Progenitor cell of endocrine pancreas (in vitro differentiated cells): Measurements from ENCODE around the gene FRAT1. TPM values are rescaled to one million over a fixed set of nuclear protein-coding genes. Genes with fewer than 3 reads are reported as not detected.

Experiments used
- DNase-seq: peaks from one replicate; pipeline ENCODE4 v3.0.0; 2021; ENCODE audit warnings: low spot score; ENCODE audit not compliant: unreplicated experiment
- H3K27ac Mint-ChIP-seq: 2 replicates; pipeline ENCODE4 v1.8.0; 2021; ENCODE audit warnings: mild to moderate bottlenecking, moderate library complexity, mixed read lengths
- H3K27me3 Mint-ChIP-seq: 2 replicates; pipeline ENCODE4 v1.8.0; 2021; ENCODE audit warnings: mixed read lengths
- H3K36me3 Mint-ChIP-seq: 2 replicates; pipeline ENCODE4 v1.8.0; 2022; ENCODE audit warnings: mixed read lengths; ENCODE audit not compliant: insufficient read depth
- H3K4me1 Mint-ChIP-seq: 2 replicates; pipeline ENCODE4 v1.8.0; 2021; ENCODE audit warnings: low read depth, mixed read lengths
- H3K4me3 Mint-ChIP-seq: 2 replicates; pipeline ENCODE4 v1.8.0; 2021; ENCODE audit warnings: low read depth, mild to moderate bottlenecking, moderate library complexity, mixed read lengths
- H3K9me3 Mint-ChIP-seq: 2 replicates; pipeline ENCODE4 v1.8.0; 2021; ENCODE audit warnings: low read depth, mixed read lengths
- total RNA-seq: library from RNA; stranded (reverse); gene quantifications from 2 replicates; pipeline ENCODE4 v1.2.1, GENCODE V29; 2021
- TF ChIP-seq, protein P1 (sequence below): fragments of 200-600 bp; sonication (generic); IDR thresholded peaks from one replicate; pipeline ENCODE4 v1.5.0; 2021; ENCODE audit warnings: antibody characterized with exemption, mild to moderate bottlenecking; ENCODE audit not compliant: unreplicated experiment

FRAT1 gene
- total RNA-seq, 1 donor from 2014 or later = 15.7 TPM

DNA sequence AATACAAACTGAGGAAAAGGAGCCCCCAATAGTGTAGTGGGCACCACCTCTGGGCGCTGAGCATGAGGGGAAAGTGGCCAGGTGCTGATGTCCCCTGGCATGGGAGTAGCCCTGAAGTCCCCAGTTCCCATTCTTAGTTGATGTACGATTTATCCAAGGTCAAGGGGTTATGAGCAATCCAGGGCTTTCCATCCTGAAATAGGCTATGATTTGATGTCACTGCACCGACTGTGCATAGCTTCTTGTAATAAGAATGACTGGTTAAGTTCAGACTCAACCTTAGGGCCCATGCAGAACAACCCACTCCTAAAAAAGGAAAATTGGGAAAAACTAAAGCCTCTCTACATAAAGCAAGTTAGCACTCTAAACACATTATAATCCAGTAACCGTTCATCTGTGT is 4.4 kb downstream of the FRAT1 start:
- no peak overlapping the region for H3K4me3 Mint-ChIP-seq
- DNase-seq = no peak
- no peaks in the 10 kb centered on the region for H3K9me3 Mint-ChIP-seq
- no peaks in the 10 kb centered on the region for H3K27me3 Mint-ChIP-seq
- H3K27ac Mint-ChIP-seq = peak overlapping the region; percentile 33
- no peaks in the 10 kb centered on the region for H3K36me3 Mint-ChIP-seq
- peaks cover 55% of the 10 kb centered on the region for H3K4me1 Mint-ChIP-seq
- TF ChIP-seq, protein P1, sequence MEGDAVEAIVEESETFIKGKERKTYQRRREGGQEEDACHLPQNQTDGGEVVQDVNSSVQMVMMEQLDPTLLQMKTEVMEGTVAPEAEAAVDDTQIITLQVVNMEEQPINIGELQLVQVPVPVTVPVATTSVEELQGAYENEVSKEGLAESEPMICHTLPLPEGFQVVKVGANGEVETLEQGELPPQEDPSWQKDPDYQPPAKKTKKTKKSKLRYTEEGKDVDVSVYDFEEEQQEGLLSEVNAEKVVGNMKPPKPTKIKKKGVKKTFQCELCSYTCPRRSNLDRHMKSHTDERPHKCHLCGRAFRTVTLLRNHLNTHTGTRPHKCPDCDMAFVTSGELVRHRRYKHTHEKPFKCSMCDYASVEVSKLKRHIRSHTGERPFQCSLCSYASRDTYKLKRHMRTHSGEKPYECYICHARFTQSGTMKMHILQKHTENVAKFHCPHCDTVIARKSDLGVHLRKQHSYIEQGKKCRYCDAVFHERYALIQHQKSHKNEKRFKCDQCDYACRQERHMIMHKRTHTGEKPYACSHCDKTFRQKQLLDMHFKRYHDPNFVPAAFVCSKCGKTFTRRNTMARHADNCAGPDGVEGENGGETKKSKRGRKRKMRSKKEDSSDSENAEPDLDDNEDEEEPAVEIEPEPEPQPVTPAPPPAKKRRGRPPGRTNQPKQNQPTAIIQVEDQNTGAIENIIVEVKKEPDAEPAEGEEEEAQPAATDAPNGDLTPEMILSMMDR = no peak

DNA sequence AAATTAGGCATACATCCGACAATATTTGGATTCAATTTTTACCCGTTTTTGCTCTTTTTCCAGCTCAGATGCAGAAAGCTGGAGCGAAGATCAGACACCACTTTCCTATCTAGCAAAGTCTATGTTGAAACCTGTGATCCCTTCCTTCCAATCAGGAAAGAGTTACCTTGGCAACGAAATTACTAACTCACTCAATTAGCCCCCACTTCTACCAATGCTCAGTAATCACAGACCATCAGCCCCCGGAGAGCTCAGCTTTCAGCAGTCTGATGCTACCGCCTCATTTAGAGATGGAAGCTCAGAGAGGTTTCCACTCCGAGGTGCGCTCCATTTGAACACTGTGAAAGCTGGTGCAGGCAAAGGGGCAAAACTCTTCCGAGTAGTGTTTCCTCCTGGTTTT is 6.7 kb downstream of the FRAT1 start:
- H3K4me1 Mint-ChIP-seq = peaks cover 63% of the 10 kb centered on the region
- H3K4me3 Mint-ChIP-seq = peak overlapping the region; percentile 43
- peaks cover 4% of the 10 kb centered on the region for H3K36me3 Mint-ChIP-seq
- H3K27ac Mint-ChIP-seq = peak overlapping the region; percentile 89
- no peaks in the 10 kb centered on the region for H3K27me3 Mint-ChIP-seq
- DNase-seq = no peak
- TF ChIP-seq, protein P1 = no peak
- no peaks in the 10 kb centered on the region for H3K9me3 Mint-ChIP-seq

DNA sequence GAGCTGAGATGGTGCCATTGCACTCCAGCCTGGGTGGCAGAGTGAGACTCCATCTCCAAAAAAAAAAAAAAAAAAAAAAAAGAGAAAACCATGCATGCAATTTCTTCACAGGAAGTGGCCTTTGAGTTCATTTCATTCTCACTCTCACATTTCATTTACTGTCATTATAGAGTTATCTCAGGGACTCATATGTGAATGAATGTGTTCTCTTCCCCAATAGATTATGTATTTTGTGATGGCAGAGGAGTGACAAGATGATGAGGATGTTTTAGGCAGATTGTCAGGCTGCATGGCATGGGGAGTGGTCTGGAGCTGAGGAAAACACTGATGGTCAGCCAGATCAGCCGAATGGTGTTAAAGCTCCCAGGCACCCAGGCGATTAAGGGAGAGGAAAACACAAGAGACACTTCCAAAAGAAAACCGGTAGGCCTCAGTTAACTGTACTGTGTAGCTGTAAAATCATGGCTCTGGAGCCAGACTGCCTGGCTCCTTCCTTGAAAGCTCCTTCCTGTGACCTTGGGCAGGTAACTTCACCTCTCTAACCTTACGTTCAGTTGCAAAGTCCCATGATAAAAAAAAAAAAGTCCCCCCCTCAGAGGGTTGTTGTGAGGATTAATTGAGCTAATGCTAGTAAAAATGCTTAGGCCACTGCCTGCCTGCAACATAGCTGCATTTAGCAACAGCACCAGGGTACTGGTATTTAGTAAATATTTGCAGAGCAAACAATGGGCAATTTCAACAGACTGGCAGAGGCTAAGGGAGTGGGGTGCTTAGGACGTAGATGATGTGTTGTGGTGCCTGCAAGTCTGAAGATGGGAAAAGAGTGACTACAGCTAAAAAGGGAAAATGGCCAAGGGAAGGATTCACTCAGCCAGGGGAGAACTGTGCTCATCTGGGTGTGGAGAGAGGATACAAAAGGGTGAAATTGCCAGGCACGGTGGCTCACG is 8.6 kb downstream of the FRAT1 start:
- Mint-ChIP-seq H3K4me1 (peaks cover 62% of the 10 kb centered on the region), H3K4me3 (peak overlapping the region; percentile 27), H3K27ac (peak overlapping the region; percentile 96), H3K27me3 (no peaks in the 10 kb centered on the region), H3K36me3 (peaks cover 6% of the 10 kb centered on the region), H3K9me3 (no peaks in the 10 kb centered on the region)
- TF ChIP-seq, protein P1 = no peak
- no peak for DNase-seq

DNA sequence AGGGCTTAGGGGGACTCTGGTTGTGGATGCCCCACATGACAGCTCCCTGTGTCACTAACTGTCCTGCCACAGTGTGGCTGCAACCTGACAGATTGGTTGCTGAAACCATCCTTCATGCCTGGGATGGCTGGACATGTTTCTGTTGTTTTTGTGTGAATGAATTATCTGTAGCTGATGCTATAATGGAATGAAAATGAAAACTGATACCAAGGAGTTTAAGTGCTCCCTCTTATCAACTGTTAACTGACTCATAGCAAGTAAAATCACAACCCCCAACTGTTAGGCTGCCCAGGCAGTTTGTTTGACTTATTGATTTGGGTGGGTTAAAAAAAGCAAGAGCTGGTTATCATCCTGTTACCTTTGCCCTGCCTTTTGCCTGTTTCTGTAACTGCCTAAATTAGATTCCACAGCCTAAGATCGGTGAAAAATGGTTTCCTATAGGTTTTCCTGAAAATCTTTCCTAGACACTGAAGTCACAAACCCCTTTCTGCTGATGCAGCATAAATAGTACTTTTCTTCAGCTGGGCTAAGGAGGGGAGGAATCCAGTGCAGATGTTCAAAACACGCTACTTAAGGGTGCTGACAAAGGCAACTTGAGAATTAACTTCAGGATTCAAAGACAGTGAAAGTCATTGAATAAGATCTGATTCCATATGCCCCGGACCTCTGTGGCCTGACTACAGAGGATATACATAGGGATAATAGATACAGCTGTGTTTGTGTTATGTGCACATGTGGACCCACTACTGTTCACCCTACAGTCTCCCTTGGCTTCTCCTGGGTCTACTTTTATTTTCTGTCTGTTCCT is 9.8 kb downstream of the FRAT1 start:
- Mint-ChIP-seq H3K4me1 (peaks cover 65% of the 10 kb centered on the region), H3K36me3 (peaks cover 6% of the 10 kb centered on the region), H3K27ac (peak overlapping the region; percentile 96), H3K4me3 (peak overlapping the region; percentile 4), H3K9me3 (no peaks in the 10 kb centered on the region), H3K27me3 (no peaks in the 10 kb centered on the region)
- DNase-seq = no peak
- TF ChIP-seq, protein P1 = no peak

DNA sequence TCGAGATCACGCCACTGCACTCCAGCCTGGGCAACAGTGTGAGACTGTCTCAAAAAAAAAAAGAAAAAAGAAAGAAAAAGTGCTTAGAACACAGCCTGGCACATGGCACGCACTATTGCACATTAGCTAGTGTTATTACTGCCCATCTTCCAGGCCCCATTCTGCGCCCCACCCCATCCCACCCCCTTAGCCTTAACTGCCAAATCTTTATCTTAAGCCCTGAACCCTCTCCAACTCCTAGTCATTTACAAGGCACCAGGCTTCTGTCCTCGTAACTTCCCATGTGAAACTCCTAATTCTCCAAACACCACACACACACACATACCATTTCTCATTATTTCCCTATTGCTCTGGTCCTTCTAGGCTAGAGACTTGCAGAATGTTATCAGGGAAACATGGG is 10.7 kb downstream of the FRAT1 start:
- peaks cover 65% of the 10 kb centered on the region for H3K4me1 Mint-ChIP-seq
- DNase-seq = no peak
- H3K36me3 Mint-ChIP-seq = peaks cover 6% of the 10 kb centered on the region

More for the DNA sequence above, 10.7 kb downstream of the FRAT1 start:
- Mint-ChIP-seq H3K9me3 (no peaks in the 10 kb centered on the region), H3K27ac (peak overlapping the region; percentile 96), H3K4me3 (peak overlapping the region; percentile 44), H3K27me3 (no peaks in the 10 kb centered on the region)
- TF ChIP-seq, protein P1 = no peak
